Astrocyte of the hippocampus (primary cell): ENCODE data around the gene DSCAML1.
A peak's percentile ranks its signal among the peaks of the same experiment; 100 is the strongest.

Source experiments
- DNase-seq: peaks from one replicate; pipeline ENCODE4 v3.0.0; 2011; ENCODE audit warnings: low read depth, low spot score

Gene DSCAML1

DNA sequence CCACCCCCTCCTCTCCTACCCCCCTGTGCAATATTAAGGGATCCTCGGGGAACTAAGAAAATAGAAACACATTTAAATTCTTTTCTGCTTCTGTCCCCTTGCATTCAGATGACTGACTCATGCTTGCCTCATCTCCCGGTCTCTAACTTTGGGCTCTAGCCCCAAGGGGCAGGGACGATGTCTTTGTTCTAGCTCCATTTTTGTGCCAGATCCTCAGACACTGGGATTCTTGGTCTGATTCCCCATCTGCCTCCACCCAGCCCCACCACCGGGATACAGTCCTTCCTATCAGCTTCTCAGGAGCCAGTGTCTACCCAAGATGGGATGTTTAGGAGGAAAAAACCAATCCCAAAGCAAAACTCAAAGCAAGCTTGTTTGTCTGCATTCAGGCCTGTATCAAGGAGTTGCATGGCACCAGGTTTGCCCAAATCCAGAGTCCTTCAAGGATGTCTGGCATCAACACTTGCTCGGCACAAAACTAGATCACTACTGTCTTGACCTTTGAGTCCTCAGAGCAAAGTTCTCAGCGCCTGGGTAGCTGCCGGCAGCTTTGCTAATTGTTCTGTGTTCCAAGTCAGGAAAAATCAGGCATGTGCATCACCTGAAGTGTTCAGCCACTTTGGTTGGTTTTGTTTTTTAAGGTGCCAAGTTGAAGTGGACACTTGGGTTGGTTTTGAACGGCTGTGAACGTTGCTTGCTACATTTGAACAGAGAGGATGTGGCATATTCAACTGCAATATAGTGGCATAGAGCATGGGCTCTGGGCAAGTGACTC, 212.8 kb downstream of the DSCAML1 start:
- DNase-seq = peak; percentile 28

DNA sequence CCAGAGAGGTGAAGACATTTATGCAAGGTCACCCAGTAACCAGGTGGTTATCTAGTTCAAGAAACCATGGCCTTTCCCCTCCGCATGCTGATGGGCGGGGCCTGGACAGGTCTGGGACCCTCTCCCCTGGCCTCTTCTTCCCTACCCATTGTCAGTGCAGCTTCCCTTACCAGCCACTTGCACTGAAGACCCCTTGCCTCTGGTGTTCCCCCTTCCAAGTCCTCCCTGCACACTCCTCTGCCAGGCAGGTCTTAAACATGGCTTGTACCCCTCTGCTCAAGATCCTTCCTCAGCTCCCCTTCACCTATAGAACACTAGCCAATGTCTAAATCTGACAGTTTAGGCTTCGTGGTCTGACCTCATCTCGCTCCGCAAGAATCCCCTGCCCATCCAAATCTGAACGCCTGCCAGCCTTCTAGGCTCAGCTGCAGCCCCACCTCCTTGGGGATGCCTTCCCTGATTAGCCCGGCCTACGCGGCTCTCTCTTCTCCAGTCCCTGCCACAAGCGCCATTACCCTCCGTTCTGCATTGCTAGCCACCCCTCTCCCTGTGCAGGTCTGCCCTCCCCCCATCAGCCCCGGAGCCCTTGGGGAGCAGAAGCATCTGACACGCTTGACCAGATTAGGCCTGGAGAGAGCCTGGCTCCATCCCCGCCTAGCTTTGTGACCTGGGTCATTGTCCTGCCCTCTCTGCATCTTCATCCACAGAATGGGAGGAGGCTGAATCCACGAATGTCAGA, 213.8 kb downstream of the DSCAML1 start:
- DNase-seq = peak; percentile 46

DNA sequence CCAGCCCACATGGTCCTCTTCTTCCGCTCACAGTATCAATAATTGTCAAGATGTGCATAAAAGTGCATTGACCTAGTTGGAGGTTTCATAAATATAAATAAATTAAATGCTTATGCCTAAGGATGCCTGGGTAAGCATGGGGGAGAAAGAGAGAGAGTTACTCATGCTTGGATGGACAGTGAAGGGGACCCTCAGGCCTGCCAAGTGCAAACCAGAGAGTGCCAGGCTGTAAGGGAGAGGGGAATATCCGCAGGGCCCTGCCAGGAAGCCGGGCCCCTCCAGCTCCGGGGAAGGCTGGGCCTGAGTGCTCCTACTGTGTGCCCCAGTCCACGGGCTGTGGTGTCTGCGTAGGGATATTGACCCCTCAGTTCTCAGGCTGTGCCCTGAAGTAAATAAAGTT, 214.6 kb downstream of the DSCAML1 start:
- DNase-seq = no peak

DNA sequence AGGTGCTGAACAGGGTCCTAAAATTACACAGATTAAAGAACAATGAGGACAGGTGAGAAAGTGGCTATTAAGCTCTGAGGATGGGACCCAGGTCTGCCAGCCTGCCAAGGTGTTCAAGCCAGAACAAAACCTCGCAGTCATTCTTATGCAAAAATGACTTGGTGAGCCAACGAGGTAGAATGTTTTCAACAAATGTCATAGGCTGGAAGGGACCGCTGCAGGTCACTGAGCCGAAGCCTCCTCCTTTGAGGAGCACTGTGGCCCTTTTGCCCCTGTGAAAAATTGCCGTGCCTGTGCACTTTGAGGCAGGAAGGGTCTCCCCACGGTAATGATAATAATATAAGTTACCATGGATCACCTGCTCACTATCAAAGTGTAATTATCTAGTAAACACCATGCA, 216.2 kb downstream of the DSCAML1 start:
- no peak for DNase-seq

DNA sequence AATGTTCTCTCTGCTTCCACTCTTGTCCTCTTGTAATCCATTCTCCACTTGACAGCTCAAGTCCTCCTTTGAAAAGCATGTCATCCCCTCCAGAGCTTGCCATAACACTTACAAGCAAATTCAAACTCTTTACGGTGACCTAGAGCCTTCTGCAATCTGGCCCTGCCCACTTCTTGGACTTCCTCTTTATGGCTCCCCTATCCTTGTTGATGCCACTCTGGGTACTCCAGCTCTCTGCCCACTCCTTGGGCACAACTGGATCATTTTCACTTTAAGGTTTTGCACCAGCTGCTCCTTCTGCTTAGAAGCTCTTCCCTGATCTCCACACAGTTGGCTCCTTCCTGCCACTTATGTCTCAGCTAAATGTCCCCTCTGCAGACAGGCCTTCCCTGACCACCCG, 217.9 kb downstream of the DSCAML1 start:
- no peak for DNase-seq

DNA sequence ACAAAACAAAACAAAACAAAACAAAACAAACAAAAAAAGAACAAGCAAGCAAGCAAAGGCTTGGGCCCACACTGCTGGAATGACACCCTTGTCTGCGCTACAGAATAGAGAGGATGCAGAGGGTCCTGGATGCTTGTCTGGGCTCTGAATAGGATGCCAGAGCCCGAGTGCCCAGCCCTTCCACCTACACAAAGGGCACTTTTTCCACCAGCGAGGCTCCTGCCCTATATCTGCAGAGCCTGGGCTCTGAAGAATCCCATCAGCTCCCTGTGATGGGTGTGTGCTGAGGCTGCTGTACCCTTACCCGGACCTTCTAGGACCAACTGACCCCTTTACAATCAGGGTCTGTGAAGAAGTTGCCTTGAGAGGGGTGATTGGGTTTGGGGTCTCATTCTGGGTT, 221.2 kb downstream of the DSCAML1 start:
- no peak for DNase-seq

DNA sequence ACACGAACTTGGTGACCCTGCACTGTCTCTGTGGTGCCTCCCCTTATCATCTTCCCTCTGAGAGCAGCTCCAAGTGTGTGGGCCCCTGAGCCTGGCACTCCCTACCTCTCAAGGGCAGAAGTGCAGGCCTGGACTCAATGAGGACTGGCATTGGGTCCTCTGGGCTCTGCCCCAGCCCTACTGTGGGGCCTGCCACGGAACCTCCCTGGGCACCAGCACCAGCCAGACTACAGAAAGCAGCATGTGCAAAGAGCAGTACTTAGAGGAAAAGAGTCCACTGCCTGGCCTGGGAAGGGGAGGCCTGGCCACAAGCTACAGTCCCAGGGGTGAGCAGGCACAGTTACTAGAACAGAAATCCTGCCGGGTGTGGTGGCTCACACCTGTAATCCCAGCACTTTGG, 222.5 kb downstream of the DSCAML1 start:
- no peak for DNase-seq

DNA sequence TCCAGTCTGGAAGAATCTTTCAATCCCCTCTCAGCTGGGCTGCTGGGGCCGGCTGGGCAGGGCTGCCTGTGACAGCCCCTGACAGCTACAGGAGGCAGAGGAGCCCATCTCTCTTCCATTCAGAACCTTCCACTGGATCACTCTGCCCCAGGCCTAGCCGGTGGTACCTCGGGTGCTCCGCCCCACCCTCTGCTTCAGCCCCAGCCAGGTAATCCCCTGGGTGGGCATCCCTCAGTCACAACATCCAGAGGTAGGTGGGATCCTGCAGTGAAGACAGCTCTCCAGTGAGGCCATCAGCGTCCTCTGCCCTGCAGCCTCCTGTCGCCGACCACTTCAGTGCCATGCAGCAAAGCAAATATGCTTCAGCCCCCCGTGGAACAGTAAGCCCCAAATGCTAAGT, 223.7 kb downstream of the DSCAML1 start:
- no peak for DNase-seq

DNA sequence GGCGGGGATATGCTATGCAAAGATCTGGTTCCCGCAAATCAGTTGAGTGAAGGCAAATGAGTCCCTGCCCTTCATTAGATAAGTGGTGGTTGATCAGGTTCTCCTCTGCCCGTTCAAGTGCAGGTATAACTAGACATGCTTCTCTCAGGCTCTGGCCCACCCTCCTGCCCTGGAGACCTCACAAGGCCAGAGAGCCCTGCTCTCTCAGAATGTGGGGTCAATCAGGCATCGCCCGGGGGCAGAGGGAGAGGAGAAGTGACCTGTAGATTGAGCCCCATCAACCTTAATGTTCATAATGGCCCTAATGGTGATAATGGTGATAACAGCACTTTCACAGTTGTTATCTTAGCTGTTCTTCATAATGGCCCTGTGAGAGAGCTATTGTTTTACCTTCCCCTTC, 224.3 kb downstream of the DSCAML1 start:
- DNase-seq = no peak

DNA sequence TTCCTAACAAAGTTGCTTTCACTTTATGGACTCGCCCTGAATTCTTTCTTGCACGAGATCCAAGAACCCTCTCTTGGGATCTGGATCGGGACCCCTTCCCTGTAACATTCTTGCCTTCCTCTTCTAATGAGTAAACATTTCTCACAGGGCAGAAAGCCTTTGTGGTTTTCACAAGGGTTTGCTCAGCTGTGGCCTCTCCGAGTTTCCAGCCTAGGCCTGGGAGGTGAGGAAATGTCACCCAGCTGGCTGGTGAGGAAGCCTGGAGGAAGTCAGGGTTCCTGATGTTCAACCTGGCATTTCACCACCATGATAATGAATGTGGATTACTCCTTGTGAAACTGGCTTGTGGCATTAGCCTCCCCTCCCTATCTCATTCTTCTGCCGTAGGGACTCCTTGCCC, 224.9 kb downstream of the DSCAML1 start:
- DNase-seq = no peak

DNA sequence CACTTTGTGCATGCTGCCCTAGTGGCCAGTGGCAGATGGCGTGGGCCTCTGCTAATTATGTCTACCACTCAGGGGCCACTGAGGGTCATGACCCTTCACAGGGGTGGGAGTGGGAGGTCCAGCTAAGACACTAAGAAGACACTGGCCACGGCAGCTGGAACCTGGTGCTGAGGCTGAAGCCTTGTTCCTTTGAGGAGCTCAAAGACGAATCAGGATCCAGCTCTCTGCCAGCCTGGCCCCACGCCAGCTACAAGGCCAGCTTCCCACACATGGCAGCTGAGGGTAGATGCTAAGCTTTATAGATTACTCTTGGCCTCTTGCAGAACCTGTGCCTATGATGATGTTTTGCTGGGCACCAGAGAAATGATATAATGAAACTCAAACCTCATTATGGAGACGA, 226.3 kb downstream of the DSCAML1 start:
- no peak for DNase-seq

DNA sequence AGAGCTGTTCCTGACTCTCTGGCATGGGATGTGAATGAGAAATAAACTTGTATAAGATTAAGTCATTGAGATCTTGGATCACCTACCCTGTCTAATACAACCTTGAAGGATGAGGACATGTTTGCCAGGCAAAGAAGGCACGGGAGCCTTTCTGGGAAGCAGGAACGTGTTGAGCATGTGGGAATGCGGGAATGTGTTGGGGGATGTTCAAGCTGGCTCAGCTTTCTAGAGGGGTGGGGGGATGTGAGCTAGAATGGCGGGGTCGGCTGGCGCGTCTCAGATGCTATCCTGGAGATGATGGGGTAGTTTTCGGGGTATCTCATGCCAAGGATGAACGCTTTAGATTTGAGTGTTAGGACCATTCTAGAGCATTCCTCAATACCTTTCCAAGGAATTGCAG, 227.1 kb downstream of the DSCAML1 start:
- DNase-seq = no peak

DNA sequence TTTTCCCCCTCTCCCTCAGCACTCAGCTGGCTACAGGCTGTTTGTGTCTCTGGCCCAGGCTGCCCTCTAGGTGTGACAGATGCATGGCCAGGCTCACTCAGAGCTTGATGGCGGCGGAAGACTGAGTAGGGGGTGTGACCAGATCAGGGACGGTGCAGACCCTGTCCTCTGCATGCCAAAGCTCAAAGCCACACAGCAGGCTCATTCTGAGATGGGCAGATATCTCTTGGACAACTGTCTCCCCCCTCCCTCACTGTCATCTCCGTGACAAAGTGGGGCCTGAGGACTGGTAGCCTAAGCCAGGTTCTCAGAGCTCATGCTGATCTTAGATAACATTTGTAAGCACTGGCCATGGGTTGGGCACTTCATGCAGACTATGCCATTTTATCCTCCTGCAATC, 231.3 kb downstream of the DSCAML1 start:
- no peak for DNase-seq

DNA sequence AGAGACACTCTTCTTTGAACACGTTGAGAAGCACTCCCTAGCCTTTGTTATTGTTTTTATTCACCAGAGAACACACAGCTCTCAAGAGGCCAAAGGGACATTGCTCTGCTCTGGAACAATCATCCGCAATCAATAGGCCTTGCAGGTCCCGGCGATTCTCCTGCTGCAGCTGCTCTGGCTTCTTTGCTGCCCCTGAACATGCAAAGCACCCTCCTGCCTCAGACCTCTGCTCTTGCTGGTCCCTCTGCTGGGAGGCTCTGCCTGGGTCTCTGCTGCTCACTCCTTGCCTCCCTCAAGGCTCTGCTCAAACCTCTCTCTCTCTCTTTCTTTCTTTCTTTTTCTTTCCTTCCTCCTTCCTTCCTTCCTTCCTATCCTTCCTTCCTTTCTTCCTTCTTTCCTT, 232.7 kb downstream of the DSCAML1 start:
- no peak for DNase-seq

DNA sequence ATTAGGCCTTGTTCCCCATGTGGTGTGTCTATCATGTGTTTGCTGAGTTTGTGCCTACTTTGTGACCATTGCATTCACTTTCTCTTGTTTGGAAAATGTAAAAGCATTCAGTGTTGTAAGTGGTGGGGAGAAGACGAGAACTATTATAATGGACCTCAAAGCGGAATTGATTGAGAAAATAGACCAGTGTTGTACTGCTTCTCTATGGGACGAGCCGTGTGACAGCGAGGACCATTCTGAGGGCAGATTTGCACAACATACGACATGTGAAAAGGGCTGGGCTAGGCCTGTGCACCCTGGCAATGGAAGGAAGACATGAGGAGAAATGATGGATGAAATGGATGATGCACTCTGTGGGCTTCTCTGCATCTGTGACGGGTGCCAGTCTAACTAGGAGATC, 233.5 kb downstream of the DSCAML1 start:
- no peak for DNase-seq

DNA sequence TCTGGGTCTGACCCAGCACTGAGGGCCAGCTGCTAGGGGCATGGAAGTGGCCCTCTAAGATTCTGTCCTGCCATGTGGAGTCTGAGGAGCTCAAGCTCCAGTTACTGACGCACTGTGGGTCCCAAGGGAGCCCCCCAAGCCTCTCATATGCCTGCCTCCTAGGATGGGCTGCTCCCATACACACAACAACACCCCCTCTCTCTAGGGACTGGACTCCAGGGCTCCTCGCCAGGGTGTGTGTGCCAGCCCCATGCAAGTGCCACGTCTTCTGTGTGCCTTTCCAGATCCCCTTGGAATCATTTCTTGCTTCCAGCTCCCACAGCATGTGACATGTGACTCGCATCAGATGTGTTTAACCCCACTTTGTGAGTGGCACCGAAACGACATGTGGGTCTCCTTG, 234.9 kb downstream of the DSCAML1 start:
- no peak for DNase-seq

DNA sequence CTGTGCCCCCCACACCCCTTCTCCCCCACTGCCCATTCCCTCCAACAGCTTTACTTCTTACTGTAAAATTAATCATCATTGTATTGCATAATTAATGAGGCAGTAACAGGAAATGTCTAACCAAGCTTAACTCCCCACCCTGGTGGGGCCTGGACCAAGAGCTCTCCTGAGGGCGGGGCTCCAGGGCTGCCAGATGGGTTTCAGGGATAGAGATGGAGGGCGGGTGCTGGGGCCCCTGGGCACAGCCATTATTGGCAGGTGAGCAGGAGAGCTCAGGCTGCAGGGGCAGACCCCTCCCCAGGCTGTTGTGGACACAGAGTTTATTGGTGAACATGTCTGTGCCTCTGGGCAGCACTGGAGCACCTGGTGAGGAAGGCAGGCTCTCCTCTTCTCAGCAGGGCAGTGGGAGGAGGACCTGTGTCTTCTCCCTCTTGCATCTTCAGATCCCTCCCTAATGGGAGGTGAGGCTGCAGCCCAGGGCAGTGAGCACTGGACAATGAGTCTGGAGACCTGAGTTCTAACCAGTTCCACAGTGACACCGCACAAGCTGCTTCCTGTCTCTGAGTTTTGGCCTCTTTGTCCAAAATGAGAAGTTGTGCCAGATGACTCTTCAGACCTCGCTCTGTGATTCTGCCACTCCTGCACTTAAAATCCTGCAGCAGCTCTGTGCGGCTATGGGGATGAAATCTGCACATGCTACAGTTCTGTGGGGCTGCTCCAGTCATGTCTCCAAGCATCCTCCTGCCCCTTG, 236.1 kb downstream of the DSCAML1 start:
- no peak for DNase-seq

DNA sequence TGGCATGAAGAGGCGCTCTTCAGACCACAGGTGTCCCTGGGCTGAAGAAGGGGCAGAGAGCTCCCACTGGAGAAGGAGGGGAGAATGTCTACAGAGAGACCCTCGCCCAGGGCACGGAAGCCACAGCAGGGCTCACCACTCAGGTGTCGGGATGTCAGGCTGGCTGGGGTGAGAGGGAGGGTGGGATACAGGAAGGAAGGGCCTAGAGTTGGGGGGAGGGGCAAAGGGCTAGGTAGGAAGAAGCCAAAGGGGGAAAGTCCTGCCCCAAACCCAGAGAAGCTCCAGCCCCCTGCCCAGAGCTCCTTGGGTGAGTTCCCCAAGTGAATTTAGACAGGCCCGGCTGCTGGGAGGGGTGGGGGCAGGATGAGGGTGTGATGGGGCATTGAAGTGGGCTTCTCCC, 237.3 kb downstream of the DSCAML1 start:
- no peak for DNase-seq

DNA sequence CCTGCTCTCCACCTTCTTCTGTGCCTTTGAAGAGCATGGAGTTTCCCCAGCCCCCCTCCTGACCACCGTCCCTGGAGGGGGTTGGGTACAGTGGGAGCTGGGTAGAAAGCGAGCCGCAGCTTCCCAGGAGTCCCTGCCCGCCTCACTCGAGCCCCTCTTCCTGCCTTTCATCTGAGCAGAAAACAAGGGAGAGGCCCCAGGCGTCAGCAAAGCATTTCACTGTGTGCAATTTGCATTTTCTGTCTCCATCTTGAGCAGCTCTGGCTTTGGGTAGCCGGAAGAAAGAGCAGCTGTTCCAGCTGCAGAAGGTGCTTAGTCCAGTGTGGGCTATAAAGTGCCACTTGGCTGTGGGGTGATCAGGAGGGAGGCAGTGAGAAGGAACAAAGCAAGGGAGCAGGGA, 239.7 kb downstream of the DSCAML1 start:
- DNase-seq = no peak

DNA sequence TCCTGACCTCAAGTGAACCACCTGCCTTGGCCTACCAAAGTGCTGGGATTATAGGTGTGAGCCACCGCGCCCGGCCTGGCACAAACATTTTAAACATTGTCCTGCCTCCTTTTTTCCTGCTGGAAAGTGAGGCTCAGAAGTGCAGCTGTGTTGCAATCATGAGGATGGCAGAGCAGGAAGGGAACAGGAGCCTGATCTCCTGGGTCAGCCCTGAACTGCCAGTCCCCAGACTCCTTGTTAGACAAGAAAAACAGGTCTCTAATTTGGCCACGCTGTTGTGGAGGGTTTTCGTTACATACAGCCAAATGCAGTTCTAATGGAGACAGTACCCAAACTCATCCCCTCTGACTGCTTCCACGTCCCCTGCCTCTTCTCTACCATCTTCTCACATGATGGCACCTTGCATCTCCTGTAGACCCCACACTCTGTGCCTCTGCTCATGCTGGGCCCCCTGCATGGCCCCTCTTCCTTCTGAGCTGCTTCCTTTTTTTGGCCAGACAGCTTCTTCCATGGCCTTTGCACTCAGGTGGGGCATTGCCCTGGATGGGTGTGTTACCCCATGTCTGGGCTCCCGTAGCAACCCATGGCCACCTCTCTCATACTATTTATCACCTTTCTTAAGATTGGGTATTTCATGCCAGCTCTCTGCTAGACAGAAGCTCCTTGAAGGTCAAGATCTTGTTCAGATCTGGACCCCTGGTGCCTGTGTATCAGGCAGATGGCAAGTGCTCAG, 242.2 kb downstream of the DSCAML1 start:
- no peak for DNase-seq

DNA sequence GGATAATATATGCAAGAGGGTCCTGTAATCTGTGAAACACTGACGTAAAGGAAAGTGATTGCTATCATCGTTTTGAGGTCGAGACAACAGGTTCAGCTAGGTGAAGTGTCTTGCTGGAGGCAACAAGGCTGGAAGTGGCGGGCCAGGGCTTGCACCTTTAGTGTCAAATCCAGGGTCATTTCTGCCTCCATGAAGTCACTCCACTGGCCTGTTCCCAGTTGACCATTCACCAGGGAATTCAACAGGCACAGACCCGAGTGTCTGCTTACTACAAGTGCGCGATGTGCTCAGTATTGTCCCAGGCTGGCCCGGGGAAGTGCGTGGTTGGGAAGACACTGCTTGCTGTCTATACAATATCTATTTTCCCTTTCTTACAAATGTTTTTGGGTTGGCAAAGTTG, 244.4 kb downstream of the DSCAML1 start:
- no peak for DNase-seq

DNA sequence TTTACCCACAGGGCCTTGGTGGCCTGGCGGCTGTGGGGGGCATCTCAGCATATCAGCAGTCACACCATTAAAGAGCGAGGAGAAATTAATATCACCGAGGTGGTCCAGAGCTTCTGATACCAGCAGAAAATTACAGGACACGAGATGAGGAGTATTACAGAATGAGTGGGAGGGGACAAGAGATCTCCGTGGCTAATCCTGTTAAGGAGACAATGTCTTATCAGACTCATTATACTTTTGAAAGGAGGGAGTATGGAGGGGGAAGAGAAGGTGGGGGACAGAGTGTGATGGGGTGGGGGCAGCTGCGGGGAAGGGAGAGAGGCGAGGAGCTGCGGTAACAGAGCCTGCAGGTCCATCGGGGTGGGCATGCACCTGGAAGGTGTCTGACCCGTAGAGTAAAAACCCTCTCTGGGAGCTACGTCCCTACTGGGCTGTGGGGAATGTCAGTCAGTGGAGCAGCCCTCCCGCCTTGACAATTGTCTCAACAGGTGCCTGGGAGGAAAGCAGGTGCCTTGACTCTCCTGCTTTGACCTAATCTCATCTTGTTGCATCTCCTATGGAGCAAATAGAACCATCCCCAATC, 245.2 kb downstream of the DSCAML1 start:
- no peak for DNase-seq
